ENCODE results near the gene KLK6. TPM values are rescaled to one million over a fixed set of nuclear protein-coding genes. Genes with fewer than 3 reads are reported as not detected.

The KLK6 gene
- total and polyA plus RNA-seq, 8 donors = 0.15 to 0.47 (median 0.29) TPM; not detected in 2

DNA sequence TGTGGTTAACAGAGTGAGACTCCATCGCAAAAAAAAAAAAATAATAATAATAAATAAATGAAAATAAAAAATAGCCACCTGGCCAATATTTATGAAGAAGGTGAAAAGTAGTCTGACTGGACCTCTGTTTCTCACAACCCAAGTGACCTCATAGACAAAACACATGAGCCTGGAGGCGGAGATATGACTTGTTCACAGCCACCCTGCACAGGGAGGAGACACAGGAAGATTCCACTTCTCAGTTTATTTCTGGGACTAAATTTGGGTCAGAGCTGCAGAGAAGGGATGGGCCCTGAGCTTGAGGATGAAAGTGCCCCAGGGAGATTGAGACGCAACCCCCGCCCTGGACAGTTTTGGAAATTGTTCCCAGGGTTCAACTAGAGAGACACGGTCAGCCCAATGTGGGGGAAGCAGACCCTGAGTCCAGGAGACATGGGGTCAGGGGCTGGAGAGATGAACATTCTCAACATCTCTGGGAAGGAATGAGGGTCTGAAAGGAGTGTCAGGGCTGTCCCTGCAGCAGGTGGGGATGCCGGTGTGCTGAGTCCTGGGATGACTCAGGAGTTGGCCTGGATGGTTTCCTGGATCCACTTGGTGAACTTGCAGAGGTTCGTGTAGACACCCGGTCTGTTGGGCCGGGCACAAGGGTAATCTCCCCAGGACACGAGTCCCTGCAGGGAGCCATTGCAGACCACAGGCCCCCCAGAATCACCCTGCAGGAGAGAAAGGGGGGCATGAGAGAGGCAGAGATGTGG is 26.1 kb downstream of the KLK6 start:
- DNase-seq (no peak), ATAC-seq (no peak)
- intact Hi-C loops (cut with DNase I) = no loop called here
- H3K27me3 ChIP-seq = peaks cover 0 to 35% of the 10 kb centered on the region in 2 donors
- no peak overlapping the region for H3K4me3 ChIP-seq
- H3K9me3 ChIP-seq = no peaks in the 10 kb centered on the region
- no peaks in the 10 kb centered on the region for H3K36me3 ChIP-seq
- TF ChIP-seq CTCF (IDR thresholded peaks at IDR 0.05) = no peak
- no peak overlapping the region for H3K27ac ChIP-seq
- no peaks in the 10 kb centered on the region for H3K4me1 ChIP-seq

DNA sequence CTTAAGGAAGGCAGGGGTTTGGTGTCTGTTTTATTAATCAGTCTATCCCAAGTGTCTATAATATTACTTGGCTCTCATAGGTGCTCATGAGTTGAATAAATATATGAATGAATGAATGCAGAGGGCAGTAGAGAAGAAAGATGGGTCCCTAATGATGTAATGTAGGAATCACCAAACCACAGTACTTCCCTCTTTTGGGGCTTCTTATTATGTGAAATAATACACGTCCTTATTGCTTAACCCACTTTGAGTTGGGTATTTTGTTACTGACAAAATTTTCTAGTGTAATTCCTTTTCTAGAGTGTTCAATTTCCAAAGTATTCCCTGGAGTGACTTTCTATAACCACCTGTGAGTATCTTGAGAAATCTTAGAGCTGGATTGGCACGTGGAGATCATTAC is 29.8 kb downstream of the KLK6 start:
- DNase-seq (no peak), ATAC-seq (no peak)
- H3K4me3 ChIP-seq = no peak overlapping the region
- no peaks in the 10 kb centered on the region for H3K4me1 ChIP-seq
- no peaks in the 10 kb centered on the region for H3K9me3 ChIP-seq
- peaks cover 0 to 29% of the 10 kb centered on the region in 2 donors for H3K27me3 ChIP-seq
- no peak for TF ChIP-seq CTCF (IDR thresholded peaks at IDR 0.05)
- no peaks in the 10 kb centered on the region for H3K36me3 ChIP-seq
- H3K27ac ChIP-seq = no peak overlapping the region
- intact Hi-C loops (cut with DNase I) = no loop called here

- intact Hi-C loops (cut with DNase I) = no loop called here
- Histone ChIP-seq H3K36me3 (no peaks in the 10 kb centered on the region), H3K9me3 (no peaks in the 10 kb centered on the region), H3K4me3 (no peak overlapping the region), H3K27me3 (peaks cover 0 to 58% of the 10 kb centered on the region in 2 donors), H3K4me1 (peaks cover 0 to 2% of the 10 kb centered on the region in 2 donors), H3K27ac (no peak overlapping the region)
- ATAC-seq (no peak), DNase-seq (no peak)
- no peak for TF ChIP-seq CTCF (IDR thresholded peaks at IDR 0.05)
These were observed 35.8 kb downstream of the KLK6 start for GRCh38 chr19:50933640-50934039.

DNA sequence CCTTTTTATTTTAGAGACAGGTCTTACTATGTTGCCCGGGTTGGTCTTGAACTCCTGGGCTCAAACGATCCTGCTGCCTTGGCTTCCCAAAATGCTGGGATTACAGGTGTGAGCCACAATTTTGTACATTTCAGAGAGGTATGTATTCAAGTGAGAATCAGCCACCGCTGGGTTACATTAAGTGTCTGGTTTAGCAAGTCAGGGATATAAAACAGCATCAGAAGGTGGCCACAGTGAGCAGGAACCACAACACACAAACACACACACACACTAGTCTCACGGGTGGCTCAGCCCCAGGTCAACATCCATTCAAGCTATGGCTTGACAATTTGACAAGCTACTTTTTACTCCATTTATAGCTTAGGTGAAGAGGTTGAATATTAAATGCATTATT is 36.7 kb downstream of the KLK6 start:
- DNase-seq (no peak), ATAC-seq (no peak)
- H3K4me1 ChIP-seq = peaks cover 0 to 2% of the 10 kb centered on the region in 2 donors
- intact Hi-C loops (cut with DNase I) = no loop called here
- H3K9me3 ChIP-seq = no peaks in the 10 kb centered on the region
- no peak for TF ChIP-seq CTCF (IDR thresholded peaks at IDR 0.05)
- no peak overlapping the region for H3K4me3 ChIP-seq
- H3K27ac ChIP-seq = no peak overlapping the region
- H3K27me3 ChIP-seq = peaks cover 0 to 59% of the 10 kb centered on the region in 2 donors
- H3K36me3 ChIP-seq = no peaks in the 10 kb centered on the region

DNA sequence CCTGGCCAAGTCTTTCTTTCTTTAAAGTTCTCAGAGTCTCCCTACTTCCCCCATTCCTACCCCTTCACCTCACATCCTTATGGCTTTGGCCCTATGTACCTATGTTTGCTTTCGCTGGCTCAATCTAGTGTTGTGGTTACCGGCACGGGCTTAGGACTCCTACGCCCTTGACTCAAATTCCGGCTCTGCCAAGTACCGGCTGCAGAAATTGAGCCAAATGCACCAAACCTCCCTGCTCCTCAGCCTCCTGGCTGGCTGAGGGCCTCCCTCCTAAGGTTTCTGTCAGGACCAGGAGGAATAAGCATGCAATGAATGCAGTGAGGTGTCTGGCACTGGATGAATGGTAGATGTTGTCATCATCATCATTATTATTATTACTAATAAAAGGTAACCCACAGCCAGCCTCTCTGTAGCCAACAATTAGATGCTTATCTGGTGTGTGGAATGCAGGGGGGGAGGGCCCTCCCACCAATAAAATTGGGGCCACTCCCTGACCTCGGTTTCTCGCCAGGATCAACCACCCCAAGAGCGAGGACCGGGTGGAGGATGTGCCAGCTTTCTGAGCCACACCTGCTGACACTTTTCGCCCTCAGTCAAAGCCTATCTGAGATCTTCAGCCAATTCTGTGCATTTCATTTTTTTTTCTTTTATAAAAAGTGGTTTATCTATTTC is 37.2 kb downstream of the KLK6 start:
- peaks cover 0 to 63% of the 10 kb centered on the region in 2 donors for H3K27me3 ChIP-seq
- no peak overlapping the region for H3K27ac ChIP-seq
- intact Hi-C loops (cut with DNase I) = no loop called here
- H3K36me3 ChIP-seq = no peaks in the 10 kb centered on the region
- TF ChIP-seq CTCF (IDR thresholded peaks at IDR 0.05) = no peak
- H3K4me3 ChIP-seq = no peak overlapping the region
- DNase-seq = no peak
- no peak for ATAC-seq
- H3K9me3 ChIP-seq = no peaks in the 10 kb centered on the region
- peaks cover 0 to 2% of the 10 kb centered on the region in 2 donors for H3K4me1 ChIP-seq
